ENCODE results near the gene TMEM30B. TPM values are rescaled to one million over a fixed set of nuclear protein-coding genes. Genes with fewer than 3 reads are reported as not detected.

Gene TMEM30B
- total and polyA plus RNA-seq, 12 donors: 1.3 to 6.0 (median 3.4) TPM

DNA sequence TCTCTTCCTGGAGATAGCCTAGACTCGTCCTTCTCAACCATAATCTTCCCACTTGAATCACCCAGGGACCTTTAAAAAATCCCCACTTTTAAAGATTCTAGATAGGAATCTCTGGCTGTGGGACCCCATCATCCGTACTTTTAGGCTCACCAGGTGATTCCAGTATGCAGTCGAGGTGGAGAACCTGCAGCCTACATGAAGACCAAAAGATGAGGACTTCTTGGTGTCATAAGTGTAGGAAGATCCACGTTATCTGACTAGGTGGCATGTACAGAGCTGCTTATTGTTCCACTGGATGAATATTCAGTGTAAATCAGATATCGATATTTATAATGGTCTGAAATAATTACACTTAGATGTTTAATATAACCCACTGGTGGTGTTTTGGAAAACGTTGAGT, 42.8 kb upstream of the TMEM30B start:
- H3K36me3 ChIP-seq (replicated peaks in 1 of 2): no peaks in the 10 kb centered on the region
- H3K4me1 ChIP-seq (replicated peaks in 1 of 2): peaks cover 6% of the 10 kb centered on the region in 2 donors
- H3K4me3 ChIP-seq: peak overlapping the region in 1 of 4 donors; percentile 82
- H3K9me3 ChIP-seq (replicated peaks in 1 of 3): no peaks in the 10 kb centered on the region
- TF ChIP-seq, protein P1, sequence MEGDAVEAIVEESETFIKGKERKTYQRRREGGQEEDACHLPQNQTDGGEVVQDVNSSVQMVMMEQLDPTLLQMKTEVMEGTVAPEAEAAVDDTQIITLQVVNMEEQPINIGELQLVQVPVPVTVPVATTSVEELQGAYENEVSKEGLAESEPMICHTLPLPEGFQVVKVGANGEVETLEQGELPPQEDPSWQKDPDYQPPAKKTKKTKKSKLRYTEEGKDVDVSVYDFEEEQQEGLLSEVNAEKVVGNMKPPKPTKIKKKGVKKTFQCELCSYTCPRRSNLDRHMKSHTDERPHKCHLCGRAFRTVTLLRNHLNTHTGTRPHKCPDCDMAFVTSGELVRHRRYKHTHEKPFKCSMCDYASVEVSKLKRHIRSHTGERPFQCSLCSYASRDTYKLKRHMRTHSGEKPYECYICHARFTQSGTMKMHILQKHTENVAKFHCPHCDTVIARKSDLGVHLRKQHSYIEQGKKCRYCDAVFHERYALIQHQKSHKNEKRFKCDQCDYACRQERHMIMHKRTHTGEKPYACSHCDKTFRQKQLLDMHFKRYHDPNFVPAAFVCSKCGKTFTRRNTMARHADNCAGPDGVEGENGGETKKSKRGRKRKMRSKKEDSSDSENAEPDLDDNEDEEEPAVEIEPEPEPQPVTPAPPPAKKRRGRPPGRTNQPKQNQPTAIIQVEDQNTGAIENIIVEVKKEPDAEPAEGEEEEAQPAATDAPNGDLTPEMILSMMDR (IDR thresholded peaks at IDR 0.05): no peak
- DNase-seq: no peak
- intact Hi-C loops (cut with DNase I): no loop called here
- WGBS, 4 donors: 65 to 70% (median 67%) methylated on average over 6 of the region's 6 CpGs
- peak overlapping the region in 1 of 5 donors; percentile 20 for H3K27ac ChIP-seq
- H3K27me3 ChIP-seq: no peaks in the 10 kb centered on the region

DNA sequence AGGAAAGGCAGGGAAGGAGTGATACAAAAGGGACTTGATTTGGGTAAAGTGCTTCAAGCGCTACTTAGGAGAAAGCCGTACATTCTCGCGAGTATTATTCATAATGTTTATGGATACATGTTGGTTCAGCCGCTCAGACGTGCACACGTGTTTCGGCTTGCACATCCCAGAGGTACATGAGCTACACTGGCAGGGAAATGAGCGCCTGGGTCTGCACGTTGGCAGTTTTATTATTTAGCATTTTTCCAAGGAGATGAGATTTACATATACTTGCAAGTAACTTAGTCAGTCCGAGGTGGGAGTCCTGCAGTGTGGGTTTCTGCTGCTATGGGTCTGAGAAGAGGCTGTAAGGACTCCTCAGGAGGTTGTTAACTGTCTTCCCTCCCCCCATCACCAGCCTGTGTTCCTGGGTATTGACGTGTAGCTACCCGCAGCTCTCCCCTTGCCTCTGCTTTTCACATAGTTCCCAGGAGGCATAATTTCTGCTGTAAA, 41.7 kb upstream of the TMEM30B start:
- H3K4me1 ChIP-seq (replicated peaks in 1 of 2): peaks cover 6% of the 10 kb centered on the region in 2 donors
- 13 to 23% (median 16%) methylated on average over 13 of the region's 13 CpGs for WGBS, 4 donors
- H3K36me3 ChIP-seq (replicated peaks in 1 of 2): no peaks in the 10 kb centered on the region

DNA sequence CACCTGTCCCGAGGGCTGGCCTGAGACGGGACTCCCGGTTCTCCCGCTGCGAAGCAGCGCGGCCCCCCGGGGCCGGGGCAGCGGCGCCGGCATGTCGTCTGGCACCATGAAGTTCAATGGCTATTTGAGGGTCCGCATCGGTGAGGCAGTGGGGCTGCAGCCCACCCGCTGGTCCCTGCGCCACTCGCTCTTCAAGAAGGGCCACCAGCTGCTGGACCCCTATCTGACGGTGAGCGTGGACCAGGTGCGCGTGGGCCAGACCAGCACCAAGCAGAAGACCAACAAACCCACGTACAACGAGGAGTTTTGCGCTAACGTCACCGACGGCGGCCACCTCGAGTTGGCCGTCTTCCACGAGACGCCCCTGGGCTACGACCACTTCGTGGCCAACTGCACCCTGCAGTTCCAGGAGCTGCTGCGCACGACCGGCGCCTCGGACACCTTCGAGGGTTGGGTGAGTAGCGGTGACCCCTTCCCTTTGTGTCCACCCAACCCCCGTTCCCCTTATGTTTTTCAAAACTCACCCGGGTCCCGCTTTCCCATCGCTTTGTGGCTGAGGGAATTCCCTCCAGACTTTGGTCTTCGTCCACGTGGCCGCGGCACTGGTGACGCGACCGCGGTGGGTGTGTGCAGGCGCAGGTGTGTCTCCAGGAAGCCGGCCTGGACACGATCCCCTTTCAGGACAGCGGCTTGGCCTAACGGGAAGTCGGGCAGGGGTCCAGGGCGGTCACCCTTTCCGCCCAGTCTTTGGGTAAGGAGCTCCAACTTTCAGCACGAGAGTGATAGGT, 41.1 kb upstream of the TMEM30B start:
- 1 to 6% (median 2%) methylated on average over 22 to 63 of the region's 63 CpGs for WGBS, 4 donors
- DNase-seq: peak in 4 of 7 donors; percentile 15 to 32 (median 26)
- Histone ChIP-seq H3K36me3 (replicated peaks in 1 of 2) (no peaks in the 10 kb centered on the region), H3K4me3 (peak overlapping the region in 3 of 4 donors; percentile 27 to 82 (median 70)), H3K4me1 (replicated peaks in 1 of 2) (peaks cover 6% of the 10 kb centered on the region in 2 donors), H3K27me3 (no peaks in the 10 kb centered on the region), H3K27ac (peak overlapping the region in 3 of 5 donors; percentile 28 to 78 (median 49)), H3K9me3 (replicated peaks in 1 of 3) (no peaks in the 10 kb centered on the region)
- intact Hi-C loops (cut with DNase I): no loop called here
- TF ChIP-seq, protein P1 (IDR thresholded peaks at IDR 0.05): no peak
- TF ChIP-seq POLR2A (IDR thresholded peaks at IDR 0.05): no peak

More for the DNA sequence above, 41.7 kb upstream of the TMEM30B start:
- TF ChIP-seq, protein P1 (IDR thresholded peaks at IDR 0.05): no peak
- no peak for TF ChIP-seq POLR2A (IDR thresholded peaks at IDR 0.05)
- no peaks in the 10 kb centered on the region for H3K9me3 ChIP-seq (replicated peaks in 1 of 3)
- peak in 1 of 7 donors; percentile 8 for DNase-seq
- H3K4me3 ChIP-seq: peak overlapping the region in 2 of 4 donors; percentile 27 to 82
- H3K27ac ChIP-seq: peak overlapping the region in 1 of 5 donors; percentile 78
- intact Hi-C loops (cut with DNase I): no loop called here
- no peaks in the 10 kb centered on the region for H3K27me3 ChIP-seq

DNA sequence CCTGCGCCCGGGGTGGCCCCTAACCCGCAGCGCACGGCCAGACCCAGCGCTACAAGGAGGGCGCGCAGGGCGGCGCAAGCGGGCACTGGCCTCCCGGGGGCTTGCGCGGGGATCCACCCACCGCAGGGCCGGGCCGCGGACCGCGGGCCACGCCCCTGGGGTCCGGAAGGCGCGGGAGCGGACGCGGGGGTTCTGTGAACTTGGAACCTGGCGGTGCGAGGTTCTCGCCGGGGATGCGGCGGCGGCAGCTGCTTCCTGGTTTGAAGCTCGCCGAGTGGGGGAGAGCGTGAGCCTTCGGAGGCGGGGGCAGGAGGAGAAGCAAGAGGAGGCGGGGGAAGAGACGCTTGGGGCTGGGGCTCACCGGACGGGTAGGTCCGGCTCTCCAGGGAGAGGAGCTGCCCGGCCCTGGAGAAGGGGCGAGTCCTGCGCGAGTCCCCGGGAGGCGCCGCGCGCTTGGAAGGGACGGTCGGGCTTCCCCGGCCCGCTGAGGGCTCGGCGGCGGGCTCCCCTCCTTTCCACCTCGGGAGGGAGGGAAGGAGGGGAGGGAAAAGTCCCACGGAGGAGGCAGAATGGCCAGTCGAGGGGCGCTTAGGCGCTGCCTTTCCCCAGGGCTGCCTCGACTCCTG, 40.4 kb upstream of the TMEM30B start, which contains the start of gene PRKCH:
Gene PRKCH (plus strand): TSS at position 195 of the 626 bp plus-strand sequence. CDS start 523 bp downstream, outside the sequence.
- Histone ChIP-seq H3K36me3 (replicated peaks in 1 of 2) (no peaks in the 10 kb centered on the region), H3K27ac (peak within 1 kb of the TSS in 3 of 5 donors; percentile 28 to 78 (median 49)), H3K4me1 (replicated peaks in 1 of 2) (peaks cover 6% of the 10 kb centered on the region in 2 donors), H3K4me3 (peak within 1 kb of the TSS; percentile 11 to 82 (median 48)), H3K27me3 (no peaks in the 10 kb centered on the region), H3K9me3 (replicated peaks in 1 of 3) (no peaks in the 10 kb centered on the region)
- TF ChIP-seq POLR2A (IDR thresholded peaks at IDR 0.05): peak in 1 of 2 donors; percentile 49
- TF ChIP-seq, protein P1 (IDR thresholded peaks at IDR 0.05): peak in 2 of 6 experiments; percentile 1 to 9
- intact Hi-C loops (cut with DNase I): no loop called here
- DNase-seq: peak; percentile 55 to 81 (median 68)
- 0 to 1% (median 0%) methylated on average over 15 to 66 of the region's 66 CpGs for WGBS, 4 donors

Measured in adrenal gland (tissue), 12 donors.